Dedifferentiated amniotic fluid mesenchymal stem cell (primary cell): Measurements from ENCODE around the gene KCNA10.

Experiments
- DNase-seq: peaks from one replicate; pipeline ENCODE4 v3.0.0-alpha.2; 2016; ENCODE audit errors: extremely low spot score

The KCNA10 gene

GRCh38 chr1:110477445-110477957 is 41.5 kb downstream of the KCNA10 start:
- DNase-seq: no peak

GRCh38 chr1:110477041-110477440 is 41.9 kb downstream of the KCNA10 start:
- no peak for DNase-seq

GRCh38 chr1:110476028-110476765 is 42.8 kb downstream of the KCNA10 start:
- no peak for DNase-seq

- DNase-seq: no peak
These were observed 43.5 kb downstream of the KCNA10 start for GRCh38 chr1:110475362-110476027.

- DNase-seq: no peak
These were observed 44.5 kb downstream of the KCNA10 start for GRCh38 chr1:110474444-110474843.

GRCh38 chr1:110472546-110472945 is 46.4 kb downstream of the KCNA10 start:
- DNase-seq: no peak

GRCh38 chr1:110471131-110471530 is 47.8 kb downstream of the KCNA10 start:
- DNase-seq: no peak
